ENCODE data around the gene TIE1. TPM values are rescaled to one million over a fixed set of nuclear protein-coding genes. Genes with fewer than 3 reads are reported as not detected.

TIE1 gene
- total RNA-seq, 2 experiments from 2014 or later: 0.23 to 0.75 TPM

DNA sequence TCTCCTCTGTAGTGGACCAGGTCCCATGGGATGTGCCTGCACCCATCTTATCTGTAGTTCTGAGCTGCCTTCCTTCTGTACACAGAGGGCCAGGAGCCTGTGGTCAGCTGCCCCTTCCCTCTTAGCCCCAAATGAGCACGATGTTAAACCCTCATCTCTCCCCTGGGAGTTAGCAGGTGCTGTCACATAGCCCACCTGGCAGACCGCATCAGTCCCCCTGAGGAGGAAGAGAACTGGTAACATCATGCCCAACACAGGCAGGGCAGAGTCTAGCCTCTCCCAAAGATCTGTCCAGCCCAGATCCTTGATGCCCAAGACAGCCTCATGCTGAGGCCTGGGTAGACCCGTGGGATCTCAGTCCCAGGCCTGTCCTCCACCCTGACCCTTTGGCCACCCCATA, 4.7 kb downstream of the TIE1 start:
- Mint-ChIP-seq H3K27me3 (no peaks in the 10 kb centered on the region), H3K27ac (no peak overlapping the region), H3K36me3 (no peaks in the 10 kb centered on the region), H3K4me3 (no peak overlapping the region), H3K9me3 (no peaks in the 10 kb centered on the region), H3K4me1 (peaks cover 8% of the 10 kb centered on the region)
- ATAC-seq (ENCODE audit: low read depth): no peak
- POLR2A ChIA-PET: no interaction called here
- no peak for DNase-seq

DNA sequence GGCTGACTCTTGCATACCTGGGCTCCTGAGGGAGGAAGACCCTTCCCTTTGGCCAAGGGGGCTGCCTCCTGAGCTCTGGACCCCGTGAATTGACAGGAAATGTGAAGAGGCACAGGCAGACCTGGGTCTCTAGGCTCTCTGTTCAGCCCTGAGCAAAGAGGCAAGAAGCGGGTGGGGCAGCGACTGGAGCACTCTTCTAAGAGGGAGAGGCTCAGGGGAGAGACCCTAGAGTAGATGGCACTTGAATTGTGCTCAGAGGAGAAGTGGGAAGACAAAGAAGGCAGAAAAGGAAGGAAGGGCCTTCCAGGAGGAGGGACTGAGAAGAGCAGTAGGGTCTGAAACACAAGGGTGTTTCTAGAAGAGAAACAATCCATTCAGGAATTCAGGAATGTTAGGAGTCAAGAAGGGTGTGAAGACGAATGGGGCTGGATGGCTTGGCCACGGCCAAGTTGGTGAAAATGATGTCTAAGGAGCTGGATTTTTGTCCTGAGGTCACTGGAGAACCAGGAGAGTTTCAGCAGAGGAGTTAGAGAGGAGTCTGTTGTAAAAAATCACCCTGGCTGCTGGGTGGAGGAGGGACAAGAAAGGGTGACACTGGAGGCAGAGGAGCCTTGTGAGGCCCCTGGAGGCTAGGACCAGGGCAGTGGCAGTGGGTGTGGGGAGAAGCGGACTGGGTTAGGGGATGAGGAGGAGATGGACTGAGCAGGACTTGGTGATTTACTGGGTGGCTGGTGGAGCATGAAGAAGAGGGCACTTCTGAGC, 5.3 kb downstream of the TIE1 start:
- Mint-ChIP-seq H3K4me1 (peaks cover 2% of the 10 kb centered on the region), H3K4me3 (no peak overlapping the region), H3K27ac (peak overlapping the region; percentile 2), H3K36me3 (no peaks in the 10 kb centered on the region), H3K27me3 (no peaks in the 10 kb centered on the region), H3K9me3 (no peaks in the 10 kb centered on the region)
- POLR2A ChIA-PET: no interaction called here
- ATAC-seq (ENCODE audit: low read depth) (no peak), DNase-seq (no peak)

DNA sequence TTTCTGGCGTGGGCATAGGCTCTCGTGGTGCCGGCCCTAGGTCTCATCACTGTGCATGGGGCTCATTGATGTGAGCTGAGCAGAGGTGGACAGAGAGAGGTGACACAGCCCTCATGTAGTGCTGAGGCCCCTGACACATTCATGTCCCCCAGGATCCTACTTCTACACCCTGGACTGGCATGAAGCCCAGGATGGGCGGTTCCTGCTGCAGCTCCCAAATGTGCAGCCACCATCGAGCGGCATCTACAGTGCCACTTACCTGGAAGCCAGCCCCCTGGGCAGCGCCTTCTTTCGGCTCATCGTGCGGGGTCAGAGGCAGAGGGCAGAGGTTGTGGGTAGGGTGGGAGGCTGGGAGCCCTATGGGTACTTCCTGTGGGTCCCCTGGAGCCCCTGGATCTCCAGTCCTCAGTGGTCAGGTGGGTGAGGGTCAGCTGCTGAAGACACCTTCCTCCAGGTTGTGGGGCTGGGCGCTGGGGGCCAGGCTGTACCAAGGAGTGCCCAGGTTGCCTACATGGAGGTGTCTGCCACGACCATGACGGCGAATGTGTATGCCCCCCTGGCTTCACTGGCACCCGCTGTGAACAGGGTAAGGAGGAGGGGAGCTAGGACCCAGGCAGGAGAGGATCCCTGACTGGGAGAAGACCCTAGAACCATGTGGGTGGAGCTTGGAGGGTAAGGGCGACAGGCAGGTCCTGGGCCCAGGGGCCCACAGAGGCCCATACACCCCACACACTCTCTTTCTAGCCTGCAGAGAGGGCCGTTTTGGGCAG, 6.1 kb downstream of the TIE1 start:
- Mint-ChIP-seq H3K4me1 (peaks cover 2% of the 10 kb centered on the region), H3K36me3 (no peaks in the 10 kb centered on the region), H3K9me3 (no peaks in the 10 kb centered on the region), H3K4me3 (no peak overlapping the region), H3K27ac (no peak overlapping the region), H3K27me3 (no peaks in the 10 kb centered on the region)
- DNase-seq (no peak), ATAC-seq (ENCODE audit: low read depth) (no peak)
- POLR2A ChIA-PET: no interaction called here

DNA sequence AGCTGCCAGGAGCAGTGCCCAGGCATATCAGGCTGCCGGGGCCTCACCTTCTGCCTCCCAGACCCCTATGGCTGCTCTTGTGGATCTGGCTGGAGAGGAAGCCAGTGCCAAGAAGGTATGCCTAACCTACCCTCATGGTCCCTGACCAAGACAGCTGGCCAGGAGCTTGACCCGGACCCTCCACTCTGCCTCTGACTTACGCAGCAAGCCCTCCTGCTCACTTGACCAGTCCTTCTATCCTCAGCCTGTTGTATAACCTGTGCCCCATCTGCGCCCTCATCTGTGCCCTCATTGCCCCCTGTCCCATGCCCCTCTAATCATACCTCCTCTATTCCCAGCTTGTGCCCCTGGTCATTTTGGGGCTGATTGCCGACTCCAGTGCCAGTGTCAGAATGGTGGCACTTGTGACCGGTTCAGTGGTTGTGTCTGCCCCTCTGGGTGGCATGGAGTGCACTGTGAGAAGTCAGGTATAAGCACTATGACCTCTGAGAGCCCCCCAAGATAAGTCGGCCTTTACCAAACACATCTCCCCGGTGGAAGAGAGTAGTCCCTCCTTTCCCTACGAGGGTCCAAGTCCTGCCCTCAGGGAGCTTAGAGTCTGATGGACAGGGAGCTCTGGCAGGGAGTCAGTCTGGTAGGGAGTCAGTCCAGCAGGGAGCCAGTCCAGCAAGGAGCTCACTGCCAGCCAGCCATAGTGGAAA, 6.8 kb downstream of the TIE1 start:
- no peak for ATAC-seq (ENCODE audit: low read depth)
- POLR2A ChIA-PET: no interaction called here
- no peaks in the 10 kb centered on the region for H3K27me3 Mint-ChIP-seq
- no peaks in the 10 kb centered on the region for H3K36me3 Mint-ChIP-seq
- no peak overlapping the region for H3K27ac Mint-ChIP-seq
- H3K4me1 Mint-ChIP-seq: peaks cover 2% of the 10 kb centered on the region
- no peak overlapping the region for H3K4me3 Mint-ChIP-seq
- no peaks in the 10 kb centered on the region for H3K9me3 Mint-ChIP-seq
- no peak for DNase-seq

DNA sequence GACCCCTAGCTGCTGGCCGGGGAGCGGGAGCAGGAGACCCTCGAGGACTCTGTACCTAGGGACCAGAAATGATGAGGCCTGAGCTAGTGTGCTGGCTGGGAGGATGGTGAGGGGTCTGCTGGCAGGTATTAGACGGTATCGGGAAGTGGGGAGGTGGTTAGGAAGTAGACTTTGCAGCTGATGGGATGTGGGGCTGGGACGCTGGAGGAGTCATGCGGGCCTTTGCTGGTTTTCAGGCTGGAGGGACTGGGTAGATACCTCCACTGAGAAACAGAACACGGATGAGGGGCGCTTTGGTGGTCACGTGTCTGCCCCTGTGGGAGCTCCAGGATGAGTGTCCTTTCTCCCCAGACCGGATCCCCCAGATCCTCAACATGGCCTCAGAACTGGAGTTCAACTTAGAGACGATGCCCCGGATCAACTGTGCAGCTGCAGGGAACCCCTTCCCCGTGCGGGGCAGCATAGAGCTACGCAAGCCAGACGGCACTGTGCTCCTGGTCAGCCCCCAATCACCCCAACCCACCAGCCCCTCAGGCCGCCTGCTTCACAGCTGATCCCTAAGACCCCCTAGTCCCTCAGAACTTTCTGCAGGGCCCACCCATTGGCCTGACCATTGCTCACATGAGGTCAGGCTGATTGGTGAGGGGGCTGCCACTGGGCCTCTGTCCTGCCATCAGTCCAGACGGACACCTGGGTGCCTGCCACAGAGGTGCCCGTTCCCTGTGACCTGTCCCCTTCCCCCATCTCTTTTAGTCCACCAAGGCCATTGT, 8.0 kb downstream of the TIE1 start:
- Mint-ChIP-seq H3K36me3 (no peaks in the 10 kb centered on the region), H3K27ac (no peak overlapping the region), H3K4me3 (no peak overlapping the region), H3K4me1 (peaks cover 2% of the 10 kb centered on the region), H3K9me3 (no peaks in the 10 kb centered on the region), H3K27me3 (no peaks in the 10 kb centered on the region)
- POLR2A ChIA-PET: no interaction called here
- DNase-seq (no peak), ATAC-seq (ENCODE audit: low read depth) (no peak)

DNA sequence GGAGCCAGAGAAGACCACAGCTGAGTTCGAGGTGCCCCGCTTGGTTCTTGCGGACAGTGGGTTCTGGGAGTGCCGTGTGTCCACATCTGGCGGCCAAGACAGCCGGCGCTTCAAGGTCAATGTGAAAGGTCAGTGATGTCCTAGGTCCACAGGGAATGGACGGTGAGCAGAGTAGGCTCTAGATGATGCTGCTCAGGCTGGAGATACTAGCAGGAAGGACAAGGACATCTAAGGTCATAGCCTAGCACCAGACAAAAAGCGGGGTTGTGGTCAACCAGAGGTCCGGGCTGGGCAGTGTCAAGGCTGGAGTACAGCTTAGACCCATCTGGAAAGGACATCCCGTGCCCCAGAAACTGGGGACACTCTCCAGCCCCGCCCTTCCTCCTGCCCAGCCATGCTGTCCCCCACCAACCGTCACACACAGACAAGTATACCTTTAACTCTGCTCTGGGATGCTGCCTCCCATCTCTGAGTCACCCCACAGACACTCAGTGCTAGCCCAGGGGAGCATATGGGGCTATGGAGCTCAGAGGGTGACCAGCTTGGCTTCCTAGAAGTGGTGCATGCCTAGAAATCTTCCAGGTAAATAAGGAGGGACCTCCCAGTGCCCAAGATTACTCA, 8.7 kb downstream of the TIE1 start:
- Mint-ChIP-seq H3K4me3 (no peak overlapping the region), H3K36me3 (no peaks in the 10 kb centered on the region), H3K27me3 (no peaks in the 10 kb centered on the region), H3K9me3 (no peaks in the 10 kb centered on the region), H3K27ac (no peak overlapping the region), H3K4me1 (no peaks in the 10 kb centered on the region)
- DNase-seq (no peak), ATAC-seq (ENCODE audit: low read depth) (no peak)
- POLR2A ChIA-PET: no interaction called here

DNA sequence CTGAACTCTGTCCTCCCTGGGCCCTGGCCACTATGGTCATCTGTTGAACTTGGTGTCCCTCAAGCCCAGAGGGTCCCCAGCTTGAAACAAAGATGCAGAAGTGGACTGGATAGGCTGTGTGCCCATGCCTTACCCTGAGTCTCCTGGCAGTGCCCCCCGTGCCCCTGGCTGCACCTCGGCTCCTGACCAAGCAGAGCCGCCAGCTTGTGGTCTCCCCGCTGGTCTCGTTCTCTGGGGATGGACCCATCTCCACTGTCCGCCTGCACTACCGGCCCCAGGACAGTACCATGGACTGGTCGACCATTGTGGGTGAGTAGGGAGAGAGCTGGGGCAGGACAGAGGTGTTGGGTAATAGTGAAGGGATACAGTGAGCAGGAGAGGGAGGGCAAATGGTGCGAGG, 10.7 kb downstream of the TIE1 start:
- no peaks in the 10 kb centered on the region for H3K27me3 Mint-ChIP-seq
- H3K4me1 Mint-ChIP-seq: no peaks in the 10 kb centered on the region
- no peak for ATAC-seq (ENCODE audit: low read depth)
- DNase-seq: no peak
- no peaks in the 10 kb centered on the region for H3K9me3 Mint-ChIP-seq
- H3K36me3 Mint-ChIP-seq: no peaks in the 10 kb centered on the region
- no peak overlapping the region for H3K4me3 Mint-ChIP-seq
- POLR2A ChIA-PET: no interaction called here
- H3K27ac Mint-ChIP-seq: no peak overlapping the region

DNA sequence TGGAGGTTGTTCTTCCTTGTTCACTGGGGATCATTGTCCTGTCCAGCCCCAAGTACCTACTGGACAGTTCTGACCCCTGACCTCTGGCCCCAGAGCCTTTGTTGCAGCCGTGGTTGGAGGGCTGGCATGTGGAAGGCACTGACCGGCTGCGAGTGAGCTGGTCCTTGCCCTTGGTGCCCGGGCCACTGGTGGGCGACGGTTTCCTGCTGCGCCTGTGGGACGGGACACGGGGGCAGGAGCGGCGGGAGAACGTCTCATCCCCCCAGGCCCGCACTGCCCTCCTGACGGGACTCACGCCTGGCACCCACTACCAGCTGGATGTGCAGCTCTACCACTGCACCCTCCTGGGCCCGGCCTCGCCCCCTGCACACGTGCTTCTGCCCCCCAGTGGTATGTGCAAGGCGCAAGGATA, 11.4 kb downstream of the TIE1 start:
- H3K27me3 Mint-ChIP-seq: no peaks in the 10 kb centered on the region
- no peaks in the 10 kb centered on the region for H3K4me1 Mint-ChIP-seq
- DNase-seq (no peak), ATAC-seq (ENCODE audit: low read depth) (no peak)
- H3K4me3 Mint-ChIP-seq: no peak overlapping the region
- H3K27ac Mint-ChIP-seq: no peak overlapping the region
- H3K9me3 Mint-ChIP-seq: no peaks in the 10 kb centered on the region
- POLR2A ChIA-PET: no interaction called here
- H3K36me3 Mint-ChIP-seq: no peaks in the 10 kb centered on the region

DNA sequence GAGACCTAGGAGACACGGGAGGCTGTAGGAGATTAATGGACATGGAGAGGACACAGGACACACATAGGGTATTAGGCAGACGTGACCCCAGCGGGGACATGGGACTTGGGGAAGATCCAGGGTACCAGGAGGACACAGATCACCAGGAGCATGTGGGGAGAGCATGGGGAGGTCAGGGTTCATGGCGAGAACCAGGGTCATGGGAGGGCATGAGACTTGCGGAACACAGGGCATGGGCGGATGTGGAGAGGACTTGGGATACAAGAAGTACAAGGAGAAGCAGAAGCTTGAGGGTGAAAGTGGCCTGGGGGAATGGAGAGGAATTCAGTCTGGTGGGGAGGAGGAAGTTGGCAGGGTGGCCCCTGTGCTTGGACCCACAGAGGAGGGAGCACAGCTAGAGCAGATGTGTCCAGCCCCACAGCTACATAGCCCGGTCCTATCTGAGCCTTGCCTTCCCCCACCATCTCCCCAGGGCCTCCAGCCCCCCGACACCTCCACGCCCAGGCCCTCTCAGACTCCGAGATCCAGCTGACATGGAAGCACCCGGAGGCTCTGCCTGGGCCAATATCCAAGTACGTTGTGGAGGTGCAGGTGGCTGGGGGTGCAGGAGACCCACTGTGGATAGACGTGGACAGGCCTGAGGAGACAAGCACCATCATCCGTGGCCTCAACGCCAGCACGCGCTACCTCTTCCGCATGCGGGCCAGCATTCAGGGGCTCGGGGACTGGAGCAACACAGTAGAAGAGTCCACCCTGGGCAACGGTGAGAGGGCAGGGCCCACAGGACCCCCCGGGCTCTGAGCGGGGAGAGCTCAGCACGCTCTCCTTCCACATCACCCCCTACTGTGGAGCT, 12.1 kb downstream of the TIE1 start:
- DNase-seq (no peak), ATAC-seq (ENCODE audit: low read depth) (no peak)
- POLR2A ChIA-PET: no interaction called here
- Mint-ChIP-seq H3K27ac (no peak overlapping the region), H3K36me3 (no peaks in the 10 kb centered on the region), H3K4me3 (no peak overlapping the region), H3K27me3 (no peaks in the 10 kb centered on the region), H3K4me1 (no peaks in the 10 kb centered on the region), H3K9me3 (no peaks in the 10 kb centered on the region)

DNA sequence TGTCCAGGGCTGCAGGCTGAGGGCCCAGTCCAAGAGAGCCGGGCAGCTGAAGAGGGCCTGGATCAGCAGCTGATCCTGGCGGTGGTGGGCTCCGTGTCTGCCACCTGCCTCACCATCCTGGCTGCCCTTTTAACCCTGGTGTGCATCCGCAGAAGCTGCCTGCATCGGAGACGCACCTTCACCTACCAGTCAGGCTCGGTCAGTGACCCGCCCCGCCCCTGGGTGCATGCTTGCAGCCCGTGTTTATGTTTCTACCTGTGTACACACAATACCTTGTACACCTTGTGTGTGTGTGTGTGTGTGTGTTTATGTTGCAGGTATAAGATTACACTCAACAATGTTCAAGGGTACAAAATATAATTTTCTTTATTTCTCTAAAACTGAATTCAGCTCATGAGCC, 13.0 kb downstream of the TIE1 start:
- POLR2A ChIA-PET: no interaction called here
- ATAC-seq (ENCODE audit: low read depth) (no peak), DNase-seq (no peak)
- no peaks in the 10 kb centered on the region for H3K27me3 Mint-ChIP-seq
- H3K4me1 Mint-ChIP-seq: no peaks in the 10 kb centered on the region
- H3K4me3 Mint-ChIP-seq: no peak overlapping the region
- H3K9me3 Mint-ChIP-seq: no peaks in the 10 kb centered on the region
- H3K36me3 Mint-ChIP-seq: no peaks in the 10 kb centered on the region
- H3K27ac Mint-ChIP-seq: no peak overlapping the region

DNA sequence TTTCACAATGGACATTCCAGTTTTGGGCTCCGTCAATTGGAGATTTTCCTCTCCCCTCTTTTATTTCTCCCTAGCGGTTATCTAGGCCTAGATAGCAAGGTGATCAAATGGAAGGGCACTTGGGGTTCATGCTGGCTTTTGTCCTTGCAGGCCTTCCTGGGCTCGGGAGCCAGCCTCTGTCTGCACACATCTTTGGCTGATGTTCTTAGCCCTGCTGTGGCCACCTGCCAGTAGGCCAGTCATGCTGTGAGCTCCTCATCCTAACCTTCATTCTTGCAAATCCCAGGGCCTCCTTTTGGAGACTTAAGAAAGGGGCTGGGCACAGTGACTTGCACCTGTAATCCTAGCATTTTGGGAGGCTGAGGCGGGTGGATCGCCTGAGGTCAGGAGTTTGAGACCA, 13.5 kb downstream of the TIE1 start:
- ATAC-seq (ENCODE audit: low read depth) (no peak), DNase-seq (no peak)
- no peaks in the 10 kb centered on the region for H3K27me3 Mint-ChIP-seq
- no peaks in the 10 kb centered on the region for H3K36me3 Mint-ChIP-seq
- no peaks in the 10 kb centered on the region for H3K4me1 Mint-ChIP-seq
- H3K9me3 Mint-ChIP-seq: no peaks in the 10 kb centered on the region
- no peak overlapping the region for H3K27ac Mint-ChIP-seq
- POLR2A ChIA-PET: no interaction called here
- H3K4me3 Mint-ChIP-seq: no peak overlapping the region

DNA sequence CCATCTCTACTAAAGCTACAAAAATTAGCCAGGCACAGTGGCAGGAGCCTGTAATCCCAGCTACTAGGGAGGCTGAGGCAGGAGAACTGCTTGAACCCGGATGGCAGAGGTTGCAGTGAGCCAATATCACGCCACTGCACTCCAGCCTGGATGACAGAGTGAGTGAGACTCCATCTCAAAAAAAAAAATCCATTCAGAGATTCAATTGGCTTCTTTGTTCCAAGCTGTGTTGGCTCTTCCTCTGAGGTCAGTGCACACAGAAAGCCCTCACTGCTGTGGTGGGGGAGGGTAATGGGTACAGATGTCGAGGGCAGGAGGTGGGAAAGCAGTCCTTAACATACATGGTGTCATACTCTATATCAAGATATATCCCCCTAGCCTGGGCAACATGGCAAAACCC, 14.7 kb downstream of the TIE1 start:
- Mint-ChIP-seq H3K36me3 (no peaks in the 10 kb centered on the region), H3K4me1 (no peaks in the 10 kb centered on the region), H3K27me3 (no peaks in the 10 kb centered on the region), H3K27ac (no peak overlapping the region), H3K4me3 (no peak overlapping the region), H3K9me3 (no peaks in the 10 kb centered on the region)
- ATAC-seq (ENCODE audit: low read depth) (no peak), DNase-seq (no peak)
- POLR2A ChIA-PET: no interaction called here

Measured in activated naive CD8-positive, alpha-beta T cell treated with anti-CD3 and anti-CD28 coated beads, Interleukin-2, amount 10 ng/mL, durations not matched to agents 7 days and 5 days (primary cell).